ENCODE data around the gene PRORP.

PRORP gene

GRCh38 chr14:35112641-35113040 lies 9.7 kb upstream of the PRORP start:
- no peak for TF ChIP-seq GLI2 (tag by site-specific recombination; IDR thresholded peaks at IDR 0.05; ENCODE audit: borderline replicate concordance, low read depth)
- TF ChIP-seq, protein P1, sequence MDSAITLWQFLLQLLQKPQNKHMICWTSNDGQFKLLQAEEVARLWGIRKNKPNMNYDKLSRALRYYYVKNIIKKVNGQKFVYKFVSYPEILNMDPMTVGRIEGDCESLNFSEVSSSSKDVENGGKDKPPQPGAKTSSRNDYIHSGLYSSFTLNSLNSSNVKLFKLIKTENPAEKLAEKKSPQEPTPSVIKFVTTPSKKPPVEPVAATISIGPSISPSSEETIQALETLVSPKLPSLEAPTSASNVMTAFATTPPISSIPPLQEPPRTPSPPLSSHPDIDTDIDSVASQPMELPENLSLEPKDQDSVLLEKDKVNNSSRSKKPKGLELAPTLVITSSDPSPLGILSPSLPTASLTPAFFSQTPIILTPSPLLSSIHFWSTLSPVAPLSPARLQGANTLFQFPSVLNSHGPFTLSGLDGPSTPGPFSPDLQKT (IDR thresholded peaks at IDR 0.05; ENCODE audit: borderline replicate concordance, low read depth, low read length): no peak
- TF ChIP-seq ZNF580 (tag by site-specific recombination; IDR thresholded peaks at IDR 0.05): no peak
- no peak for TF ChIP-seq ZNF585B (tag by site-specific recombination; IDR thresholded peaks at IDR 0.05)
- TF ChIP-seq ZNF391 (tag by site-specific recombination; IDR thresholded peaks at IDR 0.05; ENCODE audit: borderline replicate concordance, low read depth): no peak
- TF ChIP-seq, protein P2, sequence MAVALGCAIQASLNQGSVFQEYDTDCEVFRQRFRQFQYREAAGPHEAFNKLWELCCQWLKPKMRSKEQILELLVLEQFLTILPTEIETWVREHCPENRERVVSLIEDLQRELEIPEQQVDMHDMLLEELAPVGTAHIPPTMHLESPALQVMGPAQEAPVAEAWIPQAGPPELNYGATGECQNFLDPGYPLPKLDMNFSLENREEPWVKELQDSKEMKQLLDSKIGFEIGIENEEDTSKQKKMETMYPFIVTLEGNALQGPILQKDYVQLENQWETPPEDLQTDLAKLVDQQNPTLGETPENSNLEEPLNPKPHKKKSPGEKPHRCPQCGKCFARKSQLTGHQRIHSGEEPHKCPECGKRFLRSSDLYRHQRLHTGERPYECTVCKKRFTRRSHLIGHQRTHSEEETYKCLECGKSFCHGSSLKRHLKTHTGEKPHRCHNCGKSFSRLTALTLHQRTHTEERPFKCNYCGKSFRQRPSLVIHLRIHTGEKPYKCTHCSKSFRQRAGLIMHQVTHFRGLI (tag by site-specific recombination; IDR thresholded peaks at IDR 0.05): no peak
- ChIA-PET POLR2A (interaction anchor here (0.6 kb wide), 1 partner anchor 256 kb away, joined by 3 read pairs; no protein-coding TSS in a partner anchor), CTCF (interaction anchor here (1.2 kb wide), 1 partner anchor 781 kb away, joined by 4 read pairs; no protein-coding TSS in a partner anchor)
- Histone ChIP-seq H3K9me3 (ENCODE audit: control insufficient read depth, insufficient read depth, low read depth, low read length) (no peaks in the 10 kb centered on the region), H3K4me1 (ENCODE audit: control insufficient read depth, insufficient read depth, low read length) (no peaks in the 10 kb centered on the region), H3K36me3 (ENCODE audit: control insufficient read depth in 2 of 2, insufficient read depth in 1 of 2, low read length in 2 of 2) (peaks cover 37 to 59% of the 10 kb centered on the region in 2 experiments), H3K4me3 (ENCODE audit: low read depth, low read length) (no peak overlapping the region), H3K27ac (ENCODE audit: extremely low read depth, low read depth, low read length) (no peak overlapping the region)

DNA sequence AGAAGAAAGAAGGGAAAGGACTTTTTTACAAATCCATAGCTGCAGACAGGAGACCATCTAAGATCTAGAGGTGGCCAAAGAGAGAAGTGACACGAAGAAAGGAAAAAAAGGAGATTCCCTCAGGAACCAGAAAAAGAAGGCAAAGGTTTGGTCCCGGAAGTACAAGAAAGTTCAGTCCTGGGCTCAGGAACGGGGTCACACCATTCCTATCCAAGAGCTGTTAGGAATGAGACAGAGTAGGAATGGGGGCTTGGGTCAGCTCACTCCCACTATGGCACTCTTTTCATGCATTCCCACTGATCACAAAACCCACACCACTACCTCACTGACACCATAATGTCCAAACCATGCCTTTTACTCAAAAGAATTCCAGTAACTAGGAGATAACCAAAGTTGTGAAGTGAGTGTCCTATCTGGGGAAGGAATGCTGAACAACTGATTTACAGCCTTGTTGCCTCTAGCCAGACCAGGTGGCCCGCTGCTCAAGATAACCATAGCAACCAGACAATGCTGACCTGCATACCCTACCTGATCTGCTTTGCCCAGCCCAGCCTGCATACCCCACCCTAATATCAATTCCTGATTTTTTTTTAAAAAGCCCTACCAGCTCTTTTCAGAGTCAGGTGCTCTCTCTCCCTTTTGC lies 8.9 kb upstream of the PRORP start:
- POLR2A ChIA-PET: interaction anchor here (0.6 to 1.0 kb wide), 2 partner anchors 8 to 10 kb away, joined by 3 read pairs; partner anchors contain the start of genes PPP2R3C and PRORP
- CTCF ChIA-PET: interaction anchor here (1.2 kb wide), 1 partner anchor 782 kb away, joined by 4 read pairs; no protein-coding TSS in a partner anchor
- no peak for TF ChIP-seq ZNF510 (tag by site-specific recombination; IDR thresholded peaks at IDR 0.05; ENCODE audit: insufficient replicate concordance)
- TF ChIP-seq ZBTB44 (tag by site-specific recombination; IDR thresholded peaks at IDR 0.05): no peak
- no peak overlapping the region for H3K27ac ChIP-seq (ENCODE audit: extremely low read depth, low read depth, low read length)
- H3K9me3 ChIP-seq (ENCODE audit: control insufficient read depth, insufficient read depth, low read depth, low read length): no peaks in the 10 kb centered on the region
- no peak overlapping the region for H3K4me3 ChIP-seq (ENCODE audit: low read depth, low read length)
- peaks cover 30 to 59% of the 10 kb centered on the region in 2 experiments for H3K36me3 ChIP-seq (ENCODE audit: control insufficient read depth in 2 of 2, insufficient read depth in 1 of 2, low read length in 2 of 2)
- no peaks in the 10 kb centered on the region for H3K4me1 ChIP-seq (ENCODE audit: control insufficient read depth, insufficient read depth, low read length)

GRCh38 chr14:35114036-35114435 lies 8.3 kb upstream of the PRORP start:
- Histone ChIP-seq H3K4me3 (ENCODE audit: low read depth, low read length) (no peak overlapping the region), H3K27ac (ENCODE audit: extremely low read depth, low read depth, low read length) (no peak overlapping the region), H3K4me1 (ENCODE audit: control insufficient read depth, insufficient read depth, low read length) (no peaks in the 10 kb centered on the region), H3K9me3 (ENCODE audit: control insufficient read depth, insufficient read depth, low read depth, low read length) (no peaks in the 10 kb centered on the region), H3K36me3 (ENCODE audit: control insufficient read depth in 2 of 2, insufficient read depth in 1 of 2, low read length in 2 of 2) (peaks cover 24 to 59% of the 10 kb centered on the region in 2 experiments)
- CTCF ChIA-PET: interaction anchor here (0.6 kb wide), 1 partner anchor 68 kb away, joined by 3 read pairs; the partner anchor contains the start of gene FAM177A1
- POLR2A ChIA-PET: no interaction called here
- TF ChIP-seq, protein P3, sequence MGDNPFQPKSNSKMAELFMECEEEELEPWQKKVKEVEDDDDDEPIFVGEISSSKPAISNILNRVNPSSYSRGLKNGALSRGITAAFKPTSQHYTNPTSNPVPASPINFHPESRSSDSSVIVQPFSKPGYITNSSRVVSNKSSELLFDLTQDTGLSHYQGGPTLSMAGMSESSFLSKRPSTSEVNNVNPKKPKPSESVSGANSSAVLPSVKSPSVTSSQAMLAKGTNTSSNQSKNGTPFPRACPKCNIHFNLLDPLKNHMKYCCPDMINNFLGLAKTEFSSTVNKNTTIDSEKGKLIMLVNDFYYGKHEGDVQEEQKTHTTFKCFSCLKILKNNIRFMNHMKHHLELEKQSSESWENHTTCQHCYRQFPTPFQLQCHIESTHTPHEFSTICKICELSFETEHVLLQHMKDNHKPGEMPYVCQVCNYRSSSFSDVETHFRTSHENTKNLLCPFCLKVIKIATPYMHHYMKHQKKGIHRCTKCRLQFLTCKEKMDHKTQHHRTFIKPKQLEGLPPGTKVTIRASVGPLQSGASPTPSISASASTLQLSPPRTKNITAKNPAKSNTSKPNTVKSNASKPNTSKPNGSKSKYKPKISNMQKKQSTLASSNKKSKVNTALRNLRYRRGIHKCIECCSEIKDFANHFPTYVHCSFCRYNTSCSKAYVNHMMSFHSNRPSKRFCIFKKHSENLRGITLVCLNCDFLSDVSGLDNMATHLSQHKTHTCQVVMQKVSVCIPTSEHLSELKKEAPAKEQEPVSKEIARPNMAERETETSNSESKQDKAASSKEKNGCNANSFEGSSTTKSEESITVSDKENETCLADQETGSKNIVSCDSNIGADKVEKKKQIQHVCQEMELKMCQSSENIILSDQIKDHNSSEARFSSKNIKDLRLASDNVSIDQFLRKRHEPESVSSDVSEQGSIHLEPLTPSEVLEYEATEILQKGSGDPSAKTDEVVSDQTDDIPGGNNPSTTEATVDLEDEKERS (tag by site-specific recombination; IDR thresholded peaks at IDR 0.05): no peak
- no peak for TF ChIP-seq ZNF621 (tag by site-specific recombination; IDR thresholded peaks at IDR 0.05)
- TF ChIP-seq, protein P4, sequence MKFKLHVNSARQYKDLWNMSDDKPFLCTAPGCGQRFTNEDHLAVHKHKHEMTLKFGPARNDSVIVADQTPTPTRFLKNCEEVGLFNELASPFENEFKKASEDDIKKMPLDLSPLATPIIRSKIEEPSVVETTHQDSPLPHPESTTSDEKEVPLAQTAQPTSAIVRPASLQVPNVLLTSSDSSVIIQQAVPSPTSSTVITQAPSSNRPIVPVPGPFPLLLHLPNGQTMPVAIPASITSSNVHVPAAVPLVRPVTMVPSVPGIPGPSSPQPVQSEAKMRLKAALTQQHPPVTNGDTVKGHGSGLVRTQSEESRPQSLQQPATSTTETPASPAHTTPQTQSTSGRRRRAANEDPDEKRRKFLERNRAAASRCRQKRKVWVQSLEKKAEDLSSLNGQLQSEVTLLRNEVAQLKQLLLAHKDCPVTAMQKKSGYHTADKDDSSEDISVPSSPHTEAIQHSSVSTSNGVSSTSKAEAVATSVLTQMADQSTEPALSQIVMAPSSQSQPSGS (tag by site-specific recombination; IDR thresholded peaks at IDR 0.05; ENCODE audit: low read depth): peak; percentile 49; the same call in 1 of the 2 replicates
- TF ChIP-seq ZNF157 (tag by site-specific recombination; IDR thresholded peaks at IDR 0.05): no peak
- no peak for TF ChIP-seq ZNF561 (tag by site-specific recombination; IDR thresholded peaks at IDR 0.05; ENCODE audit: borderline replicate concordance)
